H1 (cell line): ENCODE data around the gene LRRTM4. TPM values are rescaled to one million over a fixed set of nuclear protein-coding genes. Genes with fewer than 3 reads are reported as not detected.

Experiments
- CTCF ChIA-PET: fragments of 300-600 bp; sonication (Branson Sonifier 250); formaldehyde crosslinking; loops from one replicate; lab custom pipeline; 2021; ENCODE audit not compliant: partially characterized antibody; lab: Charles Lee
- POLR2A ChIA-PET: fragments of 300-600 bp; sonication (Branson Sonifier 250); formaldehyde crosslinking; loops from one replicate; lab custom pipeline; 2021; ENCODE audit warnings: inconsistent platforms; ENCODE audit not compliant: partially characterized antibody; lab: Charles Lee
- DNase-seq, 2 experiments: peaks; one replicate each; pipeline versions ENCODE4 v3.0.0 to v3.0.0-alpha.2; 2010 to 2022; ENCODE audit warnings: low spot score in 2 of 2, low read depth in 1 of 2, mixed read lengths in 1 of 2
- FAIRE-seq: peaks from 2 replicates; lab custom pipeline; 2011; peaks lifted over from hg19 to GRCh38; lab: Jason Lieb, UNC
- H2AFZ ChIP-seq: 2 replicates; pipeline ENCODE4 v1.8.1; 2012; ENCODE audit warnings: low read length, inconsistent platforms
- H2AK5ac ChIP-seq: 2 replicates; pipeline ENCODE4 v1.6.1; 2013; ENCODE audit warnings: low read depth, low read length
- H2BK120ac ChIP-seq: replicated peaks from 2 replicates; pipeline ENCODE3; 2013; ENCODE audit warnings: low read depth, low read length, inconsistent platforms
- H2BK12ac ChIP-seq: 2 replicates; pipeline ENCODE4 v1.6.1; 2013; ENCODE audit warnings: low read depth, low read length
- H2BK15ac ChIP-seq: 2 replicates; pipeline ENCODE4 v1.6.1; 2013; ENCODE audit warnings: low read length
- H2BK20ac ChIP-seq: 2 replicates; pipeline ENCODE4 v1.6.1; 2013; ENCODE audit warnings: low read length
- H2BK5ac ChIP-seq: 2 replicates; pipeline ENCODE4 v1.6.1; 2013; ENCODE audit warnings: low read depth, low read length
- H3K14ac ChIP-seq: 2 replicates; pipeline ENCODE4 v1.6.1; 2013; ENCODE audit warnings: inconsistent platforms; ENCODE audit not compliant: insufficient read length
- H3K18ac ChIP-seq: 2 replicates; pipeline ENCODE4 v1.6.1; 2013; ENCODE audit warnings: low read length; ENCODE audit errors: extremely low read depth
- H3K23ac ChIP-seq: 2 replicates; pipeline ENCODE4 v1.6.1; 2013; ENCODE audit warnings: inconsistent platforms; ENCODE audit not compliant: insufficient read length
- H3K23me2 ChIP-seq: 2 replicates; pipeline ENCODE4 v1.6.1; 2013; ENCODE audit warnings: low read depth, low read length
- H3K27ac ChIP-seq: 2 replicates; pipeline ENCODE4 v1.6.1; 2011; ENCODE audit warnings: low read depth, low read length, inconsistent platforms
- H3K27me3 ChIP-seq, 4 experiments: replicated peaks in 1 of 4; 1 replicate in 1 of 4; 2 replicates in 3 of 4; pipeline versions ENCODE4 v1.6.1 to v1.8.1; 2011 to 2013; ENCODE audit warnings: low read length in 3 of 4, mild to moderate bottlenecking in 3 of 4, inconsistent platforms in 2 of 4, mixed read lengths in 2 of 4, moderate library complexity in 1 of 4; ENCODE audit not compliant: control insufficient read depth in 3 of 4, insufficient read depth in 3 of 4; ENCODE audit errors: extremely low read depth in 1 of 4
- H3K36me3 ChIP-seq, 4 experiments: 2 replicates each; pipeline versions ENCODE4 v1.6.1 to v1.8.1; 2011 to 2013; ENCODE audit warnings: mild to moderate bottlenecking in 4 of 4, low read length in 3 of 4, moderate library complexity in 2 of 4, control low read depth in 1 of 4, inconsistent platforms in 1 of 4; ENCODE audit not compliant: insufficient read depth in 4 of 4, control insufficient read depth in 2 of 4
- H3K4ac ChIP-seq: replicated peaks from 2 replicates; pipeline ENCODE3; 2013; ENCODE audit warnings: low read length, low read depth, mixed read lengths, inconsistent platforms; ENCODE audit not compliant: insufficient read length
- H3K4me1 ChIP-seq, 4 experiments: replicated peaks in 1 of 4; 1 replicate in 1 of 4; 2 replicates in 3 of 4; pipeline versions ENCODE4 v1.6.1 to v1.8.1; 2011 to 2013; ENCODE audit warnings: low read length in 3 of 4, inconsistent platforms in 2 of 4, mixed read lengths in 1 of 4; ENCODE audit not compliant: insufficient read depth in 4 of 4, control insufficient read depth in 3 of 4
- H3K4me2 ChIP-seq, 2 experiments: 2 replicates each; pipeline versions ENCODE4 v1.6.1 to v1.8.1; 2011 to 2013; ENCODE audit warnings: low read depth in 2 of 2, low read length in 2 of 2, control low read depth in 1 of 2, inconsistent platforms in 1 of 2, mild to moderate bottlenecking in 1 of 2; ENCODE audit not compliant: insufficient read depth in 1 of 2
- H3K4me3 ChIP-seq, 4 experiments: fragments of 200-600, 300-600 bp in 1 of 4; sonication (generic), shearing (Covaris generic), sonication (Bioruptor Twin) in 1 of 4; 2 replicates each; pipeline versions ENCODE4 v1.5.1 to v1.8.1; 2011 to 2016; ENCODE audit warnings: low read length in 4 of 4, low read depth in 3 of 4, control low read depth in 2 of 4, inconsistent platforms in 2 of 4, mild to moderate bottlenecking in 2 of 4, mixed read lengths in 1 of 4, moderate library complexity in 1 of 4; ENCODE audit not compliant: insufficient read depth in 2 of 4; ENCODE audit errors: extremely low read depth in 1 of 4
- H3K56ac ChIP-seq: replicated peaks from 2 replicates; pipeline ENCODE3; 2013; ENCODE audit warnings: low read depth, mild to moderate bottlenecking, mixed read lengths, low read length, inconsistent platforms; ENCODE audit not compliant: insufficient read length
- H3K79me1 ChIP-seq: 2 replicates; pipeline ENCODE4 v1.6.1; 2013; ENCODE audit warnings: low read depth, low read length, control low read depth
- H3K79me2 ChIP-seq, 2 experiments: 2 replicates each; pipeline versions ENCODE4 v1.6.1 to v1.8.1; 2012 to 2013; ENCODE audit warnings: low read length in 2 of 2, mild to moderate bottlenecking in 2 of 2, inconsistent platforms in 1 of 2; ENCODE audit not compliant: insufficient read depth in 2 of 2, control insufficient read depth in 1 of 2
- H3K9ac ChIP-seq, 4 experiments: replicated peaks in 1 of 4; 1 replicate in 1 of 4; 2 replicates in 3 of 4; pipeline versions ENCODE4 v1.6.1 to v1.8.1; 2011 to 2013; ENCODE audit warnings: low read depth in 3 of 4, low read length in 3 of 4, control low read depth in 2 of 4, mild to moderate bottlenecking in 2 of 4, moderate library complexity in 2 of 4, inconsistent platforms in 1 of 4; ENCODE audit errors: extremely low read depth in 1 of 4
- H3K9me3 ChIP-seq, 2 experiments: 2 replicates each; pipeline versions ENCODE4 v1.6.1 to v1.8.1; 2012 to 2013; ENCODE audit warnings: mild to moderate bottlenecking in 2 of 2, moderate library complexity in 2 of 2, control low read depth in 1 of 2, inconsistent platforms in 1 of 2, low read depth in 1 of 2, low read length in 1 of 2, mixed read lengths in 1 of 2; ENCODE audit not compliant: insufficient read depth in 2 of 2
- H4K20me1 ChIP-seq, 2 experiments: replicated peaks in 1 of 2; 2 replicates each; pipeline versions ENCODE3 to v1.8.1; 2011 to 2013; ENCODE audit warnings: inconsistent platforms in 2 of 2, low read length in 2 of 2, mild to moderate bottlenecking in 1 of 2; ENCODE audit not compliant: insufficient read depth in 2 of 2, control insufficient read depth in 1 of 2
- H4K5ac ChIP-seq: 2 replicates; pipeline ENCODE4 v1.6.1; 2013; ENCODE audit warnings: low read length, low read depth, mixed read lengths, inconsistent platforms; ENCODE audit not compliant: insufficient read length
- H4K8ac ChIP-seq: 2 replicates; pipeline ENCODE4 v1.8.0; 2013; ENCODE audit warnings: mild to moderate bottlenecking, moderate library complexity, low read length, inconsistent platforms; ENCODE audit not compliant: insufficient read depth; ENCODE audit errors: extremely low read depth
- H4K91ac ChIP-seq: replicated peaks from 2 replicates; pipeline ENCODE3; 2013; ENCODE audit warnings: low read length, mixed read lengths, inconsistent platforms; ENCODE audit not compliant: insufficient read length
- KDM4A ChIP-seq: IDR thresholded peaks from one replicate; pipeline ENCODE4 v1.7.1; 2012; ENCODE audit warnings: low read depth, mild to moderate bottlenecking, moderate library complexity, low read length, inconsistent platforms; ENCODE audit not compliant: severe bottlenecking
- SRF ChIP-seq: IDR thresholded peaks from 2 replicates; pipeline ENCODE4 v1.6.1; 2011; ENCODE audit warnings: mild to moderate bottlenecking, low read depth, low read length, moderate library complexity
- WGBS, 2 experiments: shearing (Covaris generic) in 1 of 2; methylation state at CpG; one replicate each; pipeline versions ENCODE4 v1.1.6 to v1.1.7; 2013 to 2015; ENCODE audit warnings: low lambda C conversion rate in 2 of 2, mixed read lengths in 2 of 2, inconsistent platforms in 1 of 2, low coverage in 1 of 2, missing lambda C conversion rate in 1 of 2; ENCODE audit not compliant: insufficient replicate concordance in 2 of 2, insufficient coverage in 1 of 2, insufficient read length in 1 of 2; ENCODE audit errors: extremely low coverage in 1 of 2, missing lambda C conversion rate in 1 of 2; 5-methylcytosine and 5-hydroxymethylcytosine counted together
- polyA plus RNA-seq, 7 experiments: library from polyadenylated mRNA; depleted of rRNA in 3 of 7; stranded (reverse) in 5 of 7; unstranded in 2 of 7; fragments of >200 nt in 5 of 7; fragments of 200-250 nt in 2 of 7; gene quantifications; 1 replicate in 5 of 7; 2 replicates in 1 of 7; 4 replicates in 1 of 7; pipeline versions ENCODE4 v1.2.1 to v1.2.3, GENCODE V29; 2011 to 2013; ENCODE audit warnings: missing spikeins in 2 of 7, mixed read lengths in 2 of 7
- total RNA-seq: library from RNA; stranded (reverse); fragmentation: NEBNext Ultra II Directional; extraction: Animal tissue kit (Norgen Biotek cat#: 25700); gene quantifications from 2 replicates; pipeline ENCODE4 v1.2.1, GENCODE V29; 2021

The LRRTM4 gene
- total and polyA plus RNA-seq, 2 of the 8 experiments (the other 6 are each of a cell fraction or from before 2014, with no cell fraction given), result 3.6 to 9.5 TPM

DNA sequence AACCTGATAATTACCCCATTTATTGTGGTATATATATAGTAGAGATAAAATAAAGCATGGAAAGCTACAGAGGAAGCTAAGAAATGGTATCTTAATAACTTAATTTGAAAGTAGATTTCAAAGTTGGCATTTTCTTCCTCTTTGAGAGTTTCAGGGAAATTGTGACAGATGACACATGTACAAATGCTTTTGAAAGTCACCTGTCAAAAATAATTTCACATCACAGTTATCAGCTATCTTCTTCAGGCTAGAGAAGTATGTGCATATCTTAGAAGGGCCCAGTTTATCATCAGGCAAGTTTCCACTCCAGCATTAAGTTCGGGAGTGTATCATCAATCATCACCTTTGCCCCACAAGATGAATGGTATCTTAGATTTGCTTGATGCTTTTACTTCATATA, 457.9 kb downstream of the LRRTM4 start:
- FAIRE-seq (no peak), DNase-seq (no peak)
- Histone ChIP-seq H4K8ac (no peak overlapping the region), H3K27me3 (no peaks in the 10 kb centered on the region), H3K56ac (no peak overlapping the region), H3K4me2 (no peak overlapping the region), H2AFZ (no peak overlapping the region), H4K20me1 (no peaks in the 10 kb centered on the region), H3K18ac (no peak overlapping the region), H3K9me3 (peaks cover 2 to 8% of the 10 kb centered on the region in 2 experiments; a peak in 1 of 4 replicates), H3K23me2 (no peaks in the 10 kb centered on the region; the same call in 1 of the 2 replicates), H4K5ac (no peak overlapping the region), H2AK5ac (no peak overlapping the region), H2BK12ac (no peak overlapping the region), H3K36me3 (no peaks in the 10 kb centered on the region; a peak in 1 of 8 replicates), H2BK20ac (no peak overlapping the region), H3K79me2 (no peaks in the 10 kb centered on the region), H3K4ac (no peak overlapping the region), H2BK120ac (no peak overlapping the region), H2BK15ac (no peak overlapping the region), H2BK5ac (no peak overlapping the region), H3K9ac (no peak overlapping the region), H3K27ac (no peak overlapping the region), H3K23ac (no peak overlapping the region), H3K4me1 (no peaks in the 10 kb centered on the region; a peak in 1 of 7 replicates), H3K4me3 (no peak overlapping the region), H3K14ac (no peak overlapping the region), H4K91ac (no peak overlapping the region), H3K79me1 (no peaks in the 10 kb centered on the region)
- ChIA-PET POLR2A (no interaction called here), CTCF (no interaction called here)
- WGBS, 2 experiments, result 91% methylated on average over 1 of the region's 1 CpG; no CpG with 5 or more reads in 1 of the 2 experiments
- no peak for TF ChIP-seq KDM4A
- no peak for TF ChIP-seq SRF
